Measurements from ENCODE around the gene NTN1. TPM values are rescaled to one million over a fixed set of nuclear protein-coding genes. Genes with fewer than 3 reads are reported as not detected.

NTN1 gene
- total and polyA plus RNA-seq, 2 donors from 2014 or later, result 1.8 TPM

GRCh38 chr17:9051561-9051960 lies 30.3 kb downstream of the NTN1 start:
- FAIRE-seq (no peak), DNase-seq (no peak)
- no peaks in the 10 kb centered on the region for H3K36me3 ChIP-seq (ENCODE audit: control insufficient read depth in 2 of 3, insufficient read depth in 3 of 3, low read length in 3 of 3)
- H3K9me3 ChIP-seq (ENCODE audit: control insufficient read depth in 2 of 3, insufficient read depth in 1 of 3, low read length in 3 of 3), result no peaks in the 10 kb centered on the region
- H3K4me1 ChIP-seq (ENCODE audit: control insufficient read depth in 2 of 3, insufficient read depth in 2 of 3, low read depth in 1 of 3, low read length in 3 of 3), result no peaks in the 10 kb centered on the region
- no peaks in the 10 kb centered on the region for H3K27me3 ChIP-seq (ENCODE audit: control insufficient read depth, insufficient read depth, low read length)
- TF ChIP-seq, protein P1, sequence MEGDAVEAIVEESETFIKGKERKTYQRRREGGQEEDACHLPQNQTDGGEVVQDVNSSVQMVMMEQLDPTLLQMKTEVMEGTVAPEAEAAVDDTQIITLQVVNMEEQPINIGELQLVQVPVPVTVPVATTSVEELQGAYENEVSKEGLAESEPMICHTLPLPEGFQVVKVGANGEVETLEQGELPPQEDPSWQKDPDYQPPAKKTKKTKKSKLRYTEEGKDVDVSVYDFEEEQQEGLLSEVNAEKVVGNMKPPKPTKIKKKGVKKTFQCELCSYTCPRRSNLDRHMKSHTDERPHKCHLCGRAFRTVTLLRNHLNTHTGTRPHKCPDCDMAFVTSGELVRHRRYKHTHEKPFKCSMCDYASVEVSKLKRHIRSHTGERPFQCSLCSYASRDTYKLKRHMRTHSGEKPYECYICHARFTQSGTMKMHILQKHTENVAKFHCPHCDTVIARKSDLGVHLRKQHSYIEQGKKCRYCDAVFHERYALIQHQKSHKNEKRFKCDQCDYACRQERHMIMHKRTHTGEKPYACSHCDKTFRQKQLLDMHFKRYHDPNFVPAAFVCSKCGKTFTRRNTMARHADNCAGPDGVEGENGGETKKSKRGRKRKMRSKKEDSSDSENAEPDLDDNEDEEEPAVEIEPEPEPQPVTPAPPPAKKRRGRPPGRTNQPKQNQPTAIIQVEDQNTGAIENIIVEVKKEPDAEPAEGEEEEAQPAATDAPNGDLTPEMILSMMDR (IDR thresholded peaks at IDR 0.05; ENCODE audit: borderline replicate concordance, extremely low read depth, insufficient read depth), result no peak
- intact Hi-C loops (cut with DNase I), result no loop called here
- no peak overlapping the region for H3K27ac ChIP-seq (ENCODE audit: low read depth in 2 of 2, low read length in 2 of 2)
- H3K4me3 ChIP-seq (ENCODE audit: low read length in 3 of 3), result no peak overlapping the region
- no peak overlapping the region for H3K9ac ChIP-seq (ENCODE audit: low read length in 3 of 3)

DNA sequence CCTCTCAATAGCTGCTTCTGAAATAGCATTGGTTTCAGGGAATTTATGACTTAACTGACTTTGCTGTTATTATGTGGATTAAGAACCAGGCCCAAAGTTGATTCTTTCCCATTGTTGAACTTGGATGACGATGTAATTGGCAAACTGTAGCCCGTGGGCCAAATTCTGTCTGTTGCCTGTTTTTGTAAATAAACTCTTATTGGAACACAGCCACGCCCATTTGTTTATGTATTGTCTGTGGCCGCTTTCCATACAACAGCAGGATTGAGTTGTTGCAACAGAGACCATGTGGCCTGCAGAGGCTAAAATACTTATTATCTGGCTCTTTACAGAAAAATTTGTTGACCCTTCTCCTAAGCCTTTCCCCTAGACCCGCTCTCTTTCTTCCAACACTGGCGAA lies 31.6 kb downstream of the NTN1 start:
- Histone ChIP-seq H3K27ac (ENCODE audit: low read depth in 2 of 2, low read length in 2 of 2) (no peak overlapping the region), H3K9ac (ENCODE audit: low read length in 3 of 3) (no peak overlapping the region), H3K9me3 (ENCODE audit: control insufficient read depth in 2 of 3, insufficient read depth in 1 of 3, low read length in 3 of 3) (no peaks in the 10 kb centered on the region), H3K36me3 (ENCODE audit: control insufficient read depth in 2 of 3, insufficient read depth in 3 of 3, low read length in 3 of 3) (no peaks in the 10 kb centered on the region), H3K27me3 (ENCODE audit: control insufficient read depth, insufficient read depth, low read length) (no peaks in the 10 kb centered on the region), H3K4me1 (ENCODE audit: control insufficient read depth in 2 of 3, insufficient read depth in 2 of 3, low read depth in 1 of 3, low read length in 3 of 3) (no peaks in the 10 kb centered on the region), H3K4me3 (ENCODE audit: low read length in 3 of 3) (no peak overlapping the region)
- intact Hi-C loops (cut with DNase I), result no loop called here
- FAIRE-seq (no peak), DNase-seq (no peak)
- TF ChIP-seq, protein P1 (IDR thresholded peaks at IDR 0.05; ENCODE audit: borderline replicate concordance, extremely low read depth, insufficient read depth), result no peak

- no peak for FAIRE-seq
- no peak overlapping the region for H3K4me3 ChIP-seq (ENCODE audit: low read length in 3 of 3)
- no peak overlapping the region for H3K27ac ChIP-seq (ENCODE audit: low read depth in 2 of 2, low read length in 2 of 2)
- DNase-seq, result no peak
- no peaks in the 10 kb centered on the region for H3K9me3 ChIP-seq (ENCODE audit: control insufficient read depth in 2 of 3, insufficient read depth in 1 of 3, low read length in 3 of 3)
- TF ChIP-seq, protein P1 (IDR thresholded peaks at IDR 0.05; ENCODE audit: borderline replicate concordance, extremely low read depth, insufficient read depth), result no peak
- no peaks in the 10 kb centered on the region for H3K4me1 ChIP-seq (ENCODE audit: control insufficient read depth in 2 of 3, insufficient read depth in 2 of 3, low read depth in 1 of 3, low read length in 3 of 3)
- intact Hi-C loops (cut with DNase I), result no loop called here
- no peaks in the 10 kb centered on the region for H3K27me3 ChIP-seq (ENCODE audit: control insufficient read depth, insufficient read depth, low read length)
- H3K9ac ChIP-seq (ENCODE audit: low read length in 3 of 3), result no peak overlapping the region
- H3K36me3 ChIP-seq (ENCODE audit: control insufficient read depth in 2 of 3, insufficient read depth in 3 of 3, low read length in 3 of 3), result no peaks in the 10 kb centered on the region
Observed at GRCh38 chr17:9053406-9053805, 32.1 kb downstream of the NTN1 start.
